ENCODE measurements around the gene MAFG. TPM values are rescaled to one million over a fixed set of nuclear protein-coding genes. Genes with fewer than 3 reads are reported as not detected.

Gene MAFG
- total and polyA plus RNA-seq, 2 of the 13 experiments (the other 11 are each of a cell fraction or from before 2014, with no cell fraction given) = 14.5 to 20.0 TPM

GRCh38 chr17:81924557-81925532, 2.7 kb downstream of the MAFG start (continued):
- TF ChIP-seq RCOR2 (CRISPR knock-in tag; IDR thresholded peaks at IDR 0.05) (no peak), RARA (CRISPR knock-in tag; IDR thresholded peaks at IDR 0.05) (no peak), TMF1 (CRISPR knock-in tag; IDR thresholded peaks at IDR 0.05; ENCODE audit: low read depth) (peak; percentile 30; the same call in 1 of the 2 replicates), ZNF335 (CRISPR knock-in tag; IDR thresholded peaks at IDR 0.05) (no peak), SPEN (CRISPR knock-in tag; IDR thresholded peaks at IDR 0.05; ENCODE audit: low read depth) (peak; percentile 88), ZMYM3 (CRISPR knock-in tag; IDR thresholded peaks at IDR 0.05) (no peak), ZNF780A (CRISPR knock-in tag; IDR thresholded peaks at IDR 0.05) (no peak), JDP2 (CRISPR knock-in tag; IDR thresholded peaks at IDR 0.05; ENCODE audit: borderline replicate concordance) (no peak), MIER3 (CRISPR knock-in tag; IDR thresholded peaks at IDR 0.05; ENCODE audit: borderline replicate concordance) (no peak), GABPB1 (CRISPR knock-in tag; IDR thresholded peaks at IDR 0.05) (peak; percentile 46; the same call in 1 of the 2 replicates), SAP130 (CRISPR knock-in tag; IDR thresholded peaks at IDR 0.05; ENCODE audit: low read depth) (peak; percentile 82), SP140L (CRISPR knock-in tag; IDR thresholded peaks at IDR 0.05; ENCODE audit: borderline replicate concordance) (no peak), AKAP8 (CRISPR knock-in tag; IDR thresholded peaks at IDR 0.05) (peak; percentile 54; the same call in 1 of the 2 replicates), KLF6 (CRISPR knock-in tag; IDR thresholded peaks at IDR 0.05) (no peak)
- TF ChIP-seq, protein P1, sequence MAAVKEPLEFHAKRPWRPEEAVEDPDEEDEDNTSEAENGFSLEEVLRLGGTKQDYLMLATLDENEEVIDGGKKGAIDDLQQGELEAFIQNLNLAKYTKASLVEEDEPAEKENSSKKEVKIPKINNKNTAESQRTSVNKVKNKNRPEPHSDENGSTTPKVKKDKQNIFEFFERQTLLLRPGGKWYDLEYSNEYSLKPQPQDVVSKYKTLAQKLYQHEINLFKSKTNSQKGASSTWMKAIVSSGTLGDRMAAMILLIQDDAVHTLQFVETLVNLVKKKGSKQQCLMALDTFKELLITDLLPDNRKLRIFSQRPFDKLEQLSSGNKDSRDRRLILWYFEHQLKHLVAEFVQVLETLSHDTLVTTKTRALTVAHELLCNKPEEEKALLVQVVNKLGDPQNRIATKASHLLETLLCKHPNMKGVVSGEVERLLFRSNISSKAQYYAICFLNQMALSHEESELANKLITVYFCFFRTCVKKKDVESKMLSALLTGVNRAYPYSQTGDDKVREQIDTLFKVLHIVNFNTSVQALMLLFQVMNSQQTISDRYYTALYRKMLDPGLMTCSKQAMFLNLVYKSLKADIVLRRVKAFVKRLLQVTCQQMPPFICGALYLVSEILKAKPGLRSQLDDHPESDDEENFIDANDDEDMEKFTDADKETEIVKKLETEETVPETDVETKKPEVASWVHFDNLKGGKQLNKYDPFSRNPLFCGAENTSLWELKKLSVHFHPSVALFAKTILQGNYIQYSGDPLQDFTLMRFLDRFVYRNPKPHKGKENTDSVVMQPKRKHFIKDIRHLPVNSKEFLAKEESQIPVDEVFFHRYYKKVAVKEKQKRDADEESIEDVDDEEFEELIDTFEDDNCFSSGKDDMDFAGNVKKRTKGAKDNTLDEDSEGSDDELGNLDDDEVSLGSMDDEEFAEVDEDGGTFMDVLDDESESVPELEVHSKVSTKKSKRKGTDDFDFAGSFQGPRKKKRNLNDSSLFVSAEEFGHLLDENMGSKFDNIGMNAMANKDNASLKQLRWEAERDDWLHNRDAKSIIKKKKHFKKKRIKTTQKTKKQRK (IDR thresholded peaks at IDR 0.05; ENCODE audit: low read length) = no peak
- TF ChIP-seq, protein P2, sequence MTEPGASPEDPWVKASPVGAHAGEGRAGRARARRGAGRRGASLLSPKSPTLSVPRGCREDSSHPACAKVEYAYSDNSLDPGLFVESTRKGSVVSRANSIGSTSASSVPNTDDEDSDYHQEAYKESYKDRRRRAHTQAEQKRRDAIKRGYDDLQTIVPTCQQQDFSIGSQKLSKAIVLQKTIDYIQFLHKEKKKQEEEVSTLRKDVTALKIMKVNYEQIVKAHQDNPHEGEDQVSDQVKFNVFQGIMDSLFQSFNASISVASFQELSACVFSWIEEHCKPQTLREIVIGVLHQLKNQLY (CRISPR knock-in tag; IDR thresholded peaks at IDR 0.05) = no peak
- TF ChIP-seq, protein P3, sequence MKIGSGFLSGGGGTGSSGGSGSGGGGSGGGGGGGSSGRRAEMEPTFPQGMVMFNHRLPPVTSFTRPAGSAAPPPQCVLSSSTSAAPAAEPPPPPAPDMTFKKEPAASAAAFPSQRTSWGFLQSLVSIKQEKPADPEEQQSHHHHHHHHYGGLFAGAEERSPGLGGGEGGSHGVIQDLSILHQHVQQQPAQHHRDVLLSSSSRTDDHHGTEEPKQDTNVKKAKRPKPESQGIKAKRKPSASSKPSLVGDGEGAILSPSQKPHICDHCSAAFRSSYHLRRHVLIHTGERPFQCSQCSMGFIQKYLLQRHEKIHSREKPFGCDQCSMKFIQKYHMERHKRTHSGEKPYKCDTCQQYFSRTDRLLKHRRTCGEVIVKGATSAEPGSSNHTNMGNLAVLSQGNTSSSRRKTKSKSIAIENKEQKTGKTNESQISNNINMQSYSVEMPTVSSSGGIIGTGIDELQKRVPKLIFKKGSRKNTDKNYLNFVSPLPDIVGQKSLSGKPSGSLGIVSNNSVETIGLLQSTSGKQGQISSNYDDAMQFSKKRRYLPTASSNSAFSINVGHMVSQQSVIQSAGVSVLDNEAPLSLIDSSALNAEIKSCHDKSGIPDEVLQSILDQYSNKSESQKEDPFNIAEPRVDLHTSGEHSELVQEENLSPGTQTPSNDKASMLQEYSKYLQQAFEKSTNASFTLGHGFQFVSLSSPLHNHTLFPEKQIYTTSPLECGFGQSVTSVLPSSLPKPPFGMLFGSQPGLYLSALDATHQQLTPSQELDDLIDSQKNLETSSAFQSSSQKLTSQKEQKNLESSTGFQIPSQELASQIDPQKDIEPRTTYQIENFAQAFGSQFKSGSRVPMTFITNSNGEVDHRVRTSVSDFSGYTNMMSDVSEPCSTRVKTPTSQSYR (CRISPR knock-in tag; IDR thresholded peaks at IDR 0.05; ENCODE audit: borderline replicate concordance) = peak; percentile 98
- TF ChIP-seq, protein P4, sequence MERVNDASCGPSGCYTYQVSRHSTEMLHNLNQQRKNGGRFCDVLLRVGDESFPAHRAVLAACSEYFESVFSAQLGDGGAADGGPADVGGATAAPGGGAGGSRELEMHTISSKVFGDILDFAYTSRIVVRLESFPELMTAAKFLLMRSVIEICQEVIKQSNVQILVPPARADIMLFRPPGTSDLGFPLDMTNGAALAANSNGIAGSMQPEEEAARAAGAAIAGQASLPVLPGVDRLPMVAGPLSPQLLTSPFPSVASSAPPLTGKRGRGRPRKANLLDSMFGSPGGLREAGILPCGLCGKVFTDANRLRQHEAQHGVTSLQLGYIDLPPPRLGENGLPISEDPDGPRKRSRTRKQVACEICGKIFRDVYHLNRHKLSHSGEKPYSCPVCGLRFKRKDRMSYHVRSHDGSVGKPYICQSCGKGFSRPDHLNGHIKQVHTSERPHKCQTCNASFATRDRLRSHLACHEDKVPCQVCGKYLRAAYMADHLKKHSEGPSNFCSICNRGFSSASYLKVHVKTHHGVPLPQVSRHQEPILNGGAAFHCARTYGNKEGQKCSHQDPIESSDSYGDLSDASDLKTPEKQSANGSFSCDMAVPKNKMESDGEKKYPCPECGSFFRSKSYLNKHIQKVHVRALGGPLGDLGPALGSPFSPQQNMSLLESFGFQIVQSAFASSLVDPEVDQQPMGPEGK (CRISPR knock-in tag; IDR thresholded peaks at IDR 0.05) = peak; percentile 63; the same call in 1 of the 2 replicates

All from HepG2 (cell line).